Activated T-cell treated with anti-CD3 and anti-CD28 coated beads, Interleukin-2, amount 50 U/mL, for 72 hours (primary cell): ENCODE measurements around the gene FRMD5. TPM values are rescaled to one million over a fixed set of nuclear protein-coding genes. Genes with fewer than 3 reads are reported as not detected.

Experiments used
- ATAC-seq, 2 donors: fragments of 150-1000 bp; cut with Tn5 transposase; replicated peaks in 1 of 2; 2 replicates each; pipeline ENCODE4 v1.10.0; 2021; ENCODE audit warnings: moderate library complexity in 2 of 2, mild to moderate bottlenecking in 1 of 2
- DNase-seq, 2 donors: peaks; one replicate each; pipeline ENCODE4 v3.0.0; 2021 to 2022; ENCODE audit warnings: mixed read lengths in 1 of 2
- H3K27ac Mint-ChIP-seq: one replicate; pipeline ENCODE4 v1.8.0; 2022; ENCODE audit warnings: mild to moderate bottlenecking, moderate library complexity, mixed read lengths
- H3K27me3 Mint-ChIP-seq: one replicate; pipeline ENCODE4 v1.8.0; 2022; ENCODE audit warnings: low read depth, mixed read lengths
- H3K36me3 Mint-ChIP-seq, 2 donors: one replicate each; pipeline ENCODE4 v1.8.0; 2022; ENCODE audit warnings: mixed read lengths in 2 of 2, mild to moderate bottlenecking in 1 of 2; ENCODE audit not compliant: insufficient read depth in 2 of 2
- H3K4me1 Mint-ChIP-seq: one replicate; pipeline ENCODE4 v1.8.0; 2022; ENCODE audit warnings: low read depth, mixed read lengths
- H3K4me3 Mint-ChIP-seq, 2 donors: one replicate each; pipeline ENCODE4 v1.8.0; 2022; ENCODE audit warnings: mild to moderate bottlenecking in 2 of 2, mixed read lengths in 2 of 2, moderate library complexity in 2 of 2
- H3K9me3 Mint-ChIP-seq, 2 donors: one replicate each; pipeline ENCODE4 v1.8.0; 2022; ENCODE audit warnings: mixed read lengths in 2 of 2
- total RNA-seq, 2 donors: library from RNA; stranded (reverse); gene quantifications; one replicate each; pipeline ENCODE4 v1.2.3, GENCODE V29; 2022

Gene FRMD5
- total RNA-seq, 2 donors from 2014 or later: 0.60 to 0.77 TPM

DNA sequence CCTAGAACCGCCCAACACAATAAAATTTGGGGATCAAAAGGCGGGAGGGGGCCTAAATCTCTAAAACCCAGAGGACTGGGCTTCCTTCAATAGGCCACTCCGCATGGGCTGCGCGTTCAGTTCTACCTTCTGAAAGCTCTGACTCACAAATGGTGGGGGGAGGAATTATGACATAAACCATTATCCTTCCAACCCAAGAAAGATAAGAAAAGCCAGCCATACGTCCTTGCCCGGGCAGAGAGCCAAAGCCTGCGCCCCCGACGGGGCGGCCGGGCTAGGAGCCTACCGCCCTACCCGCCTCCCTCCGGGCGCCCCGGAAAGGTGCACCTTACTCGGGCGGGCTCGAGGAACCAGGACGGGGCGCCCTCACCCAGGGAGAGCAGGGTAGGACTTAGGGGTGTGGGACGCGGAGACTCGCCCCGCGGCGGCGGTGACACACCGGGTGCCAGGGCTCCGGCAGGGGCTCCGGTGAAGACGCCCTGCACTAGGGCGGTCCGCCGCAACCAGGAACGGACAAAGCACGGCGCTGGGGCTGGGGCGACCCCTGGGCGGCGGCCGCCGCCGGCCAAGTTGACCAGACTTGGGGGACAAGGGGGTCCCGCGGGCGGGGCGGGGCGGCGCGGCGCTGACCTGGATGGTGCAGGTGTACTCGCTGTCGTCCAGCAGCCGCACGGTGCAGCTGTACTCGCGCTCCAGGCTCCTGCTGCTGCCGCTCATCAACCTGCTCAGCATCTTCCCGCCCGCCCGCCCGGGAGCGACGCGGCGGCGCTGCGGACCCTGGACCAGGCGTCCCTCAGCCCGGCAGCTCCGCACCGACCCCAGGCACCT is 534 bp downstream of the FRMD5 start:
- H3K4me1 Mint-ChIP-seq: peaks cover 20% of the 10 kb centered on the region
- ATAC-seq (peak; percentile 55 to 60), DNase-seq (peak; percentile 55 to 62)
- no peaks in the 10 kb centered on the region for H3K9me3 Mint-ChIP-seq
- peak overlapping the region; percentile 85 to 94 for H3K4me3 Mint-ChIP-seq
- H3K27ac Mint-ChIP-seq: no peak overlapping the region
- peaks cover 66% of the 10 kb centered on the region for H3K27me3 Mint-ChIP-seq
- H3K36me3 Mint-ChIP-seq: no peaks in the 10 kb centered on the region

DNA sequence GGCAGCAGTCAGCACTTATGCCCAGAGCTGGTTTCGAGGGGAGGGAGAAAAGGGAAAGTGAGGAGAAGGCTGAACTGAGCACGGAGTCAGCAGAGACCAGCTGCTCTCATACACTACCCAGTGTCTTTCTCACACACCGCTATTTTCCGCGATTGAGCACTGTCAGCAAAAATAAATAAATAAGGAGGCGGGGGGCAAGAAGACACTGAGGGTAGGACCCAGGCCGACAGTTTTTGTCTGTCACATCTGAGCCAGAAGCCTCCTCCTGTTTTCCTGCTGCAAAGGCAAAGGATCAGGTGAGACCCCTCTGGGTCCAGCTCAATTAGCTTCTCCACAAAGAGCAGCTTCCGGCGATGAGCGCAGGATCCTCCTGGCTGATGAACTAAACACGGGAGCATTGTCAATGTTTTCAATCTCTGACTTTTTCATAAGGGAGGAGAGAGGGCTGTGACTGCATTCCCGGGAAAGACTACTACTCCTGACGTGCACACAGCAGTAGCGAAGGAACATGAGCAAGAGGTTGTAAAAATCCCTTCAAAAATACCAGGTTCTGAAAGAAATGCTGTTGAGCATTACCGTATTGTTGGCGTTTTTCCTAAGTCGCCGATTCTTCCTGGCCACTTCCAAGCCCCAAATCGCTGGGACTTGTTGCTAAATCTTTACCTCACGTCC is 1.3 kb downstream of the FRMD5 start:
- H3K4me3 Mint-ChIP-seq: peak overlapping the region; percentile 78 to 94
- ATAC-seq: no peak
- H3K9me3 Mint-ChIP-seq: no peaks in the 10 kb centered on the region
- H3K36me3 Mint-ChIP-seq: no peaks in the 10 kb centered on the region
- DNase-seq: peak in 1 of 2 donors; percentile 3
- H3K27ac Mint-ChIP-seq: no peak overlapping the region
- peaks cover 68% of the 10 kb centered on the region for H3K27me3 Mint-ChIP-seq
- peaks cover 20% of the 10 kb centered on the region for H3K4me1 Mint-ChIP-seq

DNA sequence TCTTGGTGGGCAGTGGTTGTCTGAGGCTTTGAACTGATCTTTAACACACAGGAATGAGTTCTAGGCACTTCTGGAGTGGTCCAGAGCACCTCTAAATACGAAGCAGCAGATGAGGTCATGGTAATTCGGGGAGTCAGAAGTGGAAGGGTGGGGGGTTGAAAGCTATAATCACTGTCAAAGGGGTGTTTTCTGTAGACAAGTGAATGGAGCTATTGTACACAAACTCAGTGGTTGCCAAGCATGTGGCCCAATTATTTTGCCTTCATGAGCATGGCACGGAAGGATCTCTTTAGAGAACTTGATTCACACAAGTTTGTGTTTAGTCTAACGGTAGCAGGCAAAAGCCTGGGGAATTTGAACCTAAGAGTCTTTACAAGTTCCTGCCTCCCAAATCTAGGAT is 6.3 kb downstream of the FRMD5 start:
- ATAC-seq: no peak

DNA sequence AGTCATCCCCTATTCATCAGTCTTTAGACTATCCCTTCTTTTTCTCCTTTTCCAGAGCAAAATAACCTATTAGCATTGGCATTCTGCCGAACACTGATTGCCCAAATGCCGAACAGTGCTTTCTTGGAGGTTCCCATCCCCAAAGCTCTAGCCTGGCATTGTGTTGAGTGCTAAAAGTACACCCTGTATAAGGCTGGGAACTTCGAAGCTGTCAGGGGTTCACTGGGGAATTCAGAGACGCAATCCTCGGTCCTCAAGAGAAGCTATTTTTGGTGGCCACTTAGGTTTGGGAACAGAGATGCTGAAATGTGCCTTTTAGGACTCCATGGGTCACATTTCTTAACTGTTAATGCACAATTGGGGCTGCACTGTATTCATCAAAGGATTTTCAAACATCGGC is 8.4 kb downstream of the FRMD5 start:
- no peaks in the 10 kb centered on the region for H3K4me1 Mint-ChIP-seq
- DNase-seq (no peak), ATAC-seq (no peak)
- H3K27ac Mint-ChIP-seq: no peak overlapping the region
- H3K27me3 Mint-ChIP-seq: peaks cover 29% of the 10 kb centered on the region
- no peaks in the 10 kb centered on the region for H3K9me3 Mint-ChIP-seq
- no peak overlapping the region for H3K4me3 Mint-ChIP-seq
- H3K36me3 Mint-ChIP-seq: no peaks in the 10 kb centered on the region

More for the DNA sequence above, 6.3 kb downstream of the FRMD5 start:
- Mint-ChIP-seq H3K4me3 (no peak overlapping the region), H3K27ac (no peak overlapping the region), H3K9me3 (no peaks in the 10 kb centered on the region), H3K27me3 (peaks cover 46% of the 10 kb centered on the region), H3K36me3 (no peaks in the 10 kb centered on the region), H3K4me1 (peaks cover 5% of the 10 kb centered on the region)
- no peak for DNase-seq

DNA sequence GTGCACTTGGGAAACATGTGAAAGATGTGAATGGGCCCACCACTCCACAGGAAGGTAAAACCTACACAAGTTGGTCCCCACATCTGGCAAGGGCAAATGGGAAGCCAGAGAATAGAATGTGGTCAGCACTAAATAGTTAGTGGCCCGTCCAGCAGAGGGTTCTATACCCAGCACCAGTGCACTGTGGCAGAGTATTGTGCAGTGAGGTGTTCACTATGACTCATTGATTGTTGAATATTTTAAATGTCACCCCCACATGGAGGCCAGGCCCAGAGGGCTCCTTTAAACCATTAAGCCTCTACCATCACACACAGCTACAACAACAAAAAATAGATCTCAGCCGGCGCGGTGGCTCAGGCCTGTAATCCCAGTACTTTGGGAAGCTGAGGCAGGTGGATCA is 11.7 kb downstream of the FRMD5 start:
- Mint-ChIP-seq H3K36me3 (no peaks in the 10 kb centered on the region), H3K27me3 (peaks cover 13% of the 10 kb centered on the region), H3K27ac (no peak overlapping the region), H3K4me1 (no peaks in the 10 kb centered on the region), H3K9me3 (no peaks in the 10 kb centered on the region), H3K4me3 (no peak overlapping the region)
- DNase-seq: no peak
- no peak for ATAC-seq

DNA sequence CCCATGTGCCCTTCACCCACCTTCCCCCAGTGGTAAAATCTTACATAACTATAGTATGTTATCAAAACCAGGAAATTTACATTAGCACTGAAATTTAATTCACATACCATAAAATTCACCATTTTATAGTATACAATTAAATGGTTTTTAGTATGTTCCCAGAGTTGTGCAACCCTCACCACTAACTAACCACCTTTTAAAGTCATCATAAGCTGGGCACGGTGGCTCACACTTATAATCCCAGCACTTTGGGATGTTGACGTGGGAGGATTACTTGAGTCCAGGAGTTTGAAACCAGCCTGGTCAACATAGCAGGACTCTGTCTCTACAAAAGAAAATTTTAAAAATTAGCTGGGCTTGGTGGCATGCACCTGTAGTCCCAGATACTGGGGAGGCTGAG is 13.7 kb downstream of the FRMD5 start:
- Mint-ChIP-seq H3K27ac (no peak overlapping the region), H3K9me3 (no peaks in the 10 kb centered on the region), H3K36me3 (no peaks in the 10 kb centered on the region), H3K4me3 (no peak overlapping the region), H3K4me1 (no peaks in the 10 kb centered on the region), H3K27me3 (peaks cover 26% of the 10 kb centered on the region)
- no peak for ATAC-seq
- no peak for DNase-seq

DNA sequence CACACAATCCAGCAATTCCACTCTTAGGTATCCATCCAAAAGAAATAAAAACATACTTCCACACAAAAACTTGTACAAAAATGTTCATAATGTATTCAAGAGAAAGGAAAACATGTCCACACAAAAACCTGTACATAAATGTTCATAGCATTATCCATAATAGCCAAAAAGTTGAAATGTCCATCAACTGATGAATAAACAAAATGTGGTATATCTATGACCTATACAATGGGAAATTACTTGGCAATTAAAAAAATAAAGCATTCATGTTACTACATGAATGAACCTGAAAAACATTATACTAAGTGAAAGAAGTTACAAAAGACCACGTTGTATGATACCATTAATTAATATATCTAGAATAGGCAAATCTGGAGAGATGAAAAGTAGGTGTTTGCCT is 17.9 kb downstream of the FRMD5 start:
- no peak overlapping the region for H3K27ac Mint-ChIP-seq
- H3K27me3 Mint-ChIP-seq: peaks cover 38% of the 10 kb centered on the region
- no peak for ATAC-seq
- H3K9me3 Mint-ChIP-seq: no peaks in the 10 kb centered on the region
- H3K36me3 Mint-ChIP-seq: no peaks in the 10 kb centered on the region
- H3K4me1 Mint-ChIP-seq: no peaks in the 10 kb centered on the region
- DNase-seq: no peak
- H3K4me3 Mint-ChIP-seq: no peak overlapping the region

DNA sequence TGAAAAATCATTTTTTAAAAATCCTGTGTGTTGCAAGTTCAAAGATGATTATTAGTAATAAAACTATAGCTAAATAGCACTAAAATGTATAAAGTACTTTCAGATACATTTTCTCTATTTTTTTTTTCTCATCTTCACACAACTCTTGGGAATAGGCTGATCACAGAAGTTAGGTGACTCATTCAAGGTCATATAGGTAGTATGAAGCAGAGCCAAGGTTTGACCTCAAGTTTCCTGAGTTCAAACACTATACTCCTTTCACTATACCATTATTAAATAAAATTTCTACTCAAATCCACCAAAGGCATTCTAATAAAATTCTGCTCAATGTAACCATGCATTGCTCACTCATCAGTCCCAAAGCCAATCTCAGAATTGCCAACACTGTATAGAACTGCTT is 21.3 kb downstream of the FRMD5 start:
- DNase-seq (no peak), ATAC-seq (no peak)
- Mint-ChIP-seq H3K36me3 (no peaks in the 10 kb centered on the region), H3K27me3 (peaks cover 37% of the 10 kb centered on the region), H3K27ac (no peak overlapping the region), H3K4me1 (no peaks in the 10 kb centered on the region), H3K4me3 (no peak overlapping the region), H3K9me3 (no peaks in the 10 kb centered on the region)

DNA sequence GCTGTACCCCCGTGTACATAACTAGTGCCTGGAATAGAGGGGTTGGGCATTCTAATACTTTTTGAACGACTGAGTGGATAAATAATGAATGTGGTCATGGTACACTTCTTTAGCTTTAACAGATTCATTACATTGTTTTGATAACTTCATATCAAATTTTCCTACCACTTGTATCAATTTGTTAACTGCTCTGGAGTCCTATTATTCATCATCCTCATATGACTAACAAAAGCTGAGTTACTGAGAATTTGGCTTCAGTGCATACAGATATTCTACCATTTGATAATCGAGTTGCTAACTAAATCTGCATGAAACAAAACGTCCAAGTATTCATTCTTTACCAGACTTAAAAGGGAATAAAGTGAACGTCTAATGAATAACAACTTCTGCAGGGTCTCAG is 31.7 kb downstream of the FRMD5 start:
- Mint-ChIP-seq H3K27me3 (peaks cover 14% of the 10 kb centered on the region), H3K4me3 (no peak overlapping the region), H3K27ac (no peak overlapping the region), H3K4me1 (no peaks in the 10 kb centered on the region), H3K9me3 (no peaks in the 10 kb centered on the region), H3K36me3 (no peaks in the 10 kb centered on the region)
- no peak for ATAC-seq
- no peak for DNase-seq

DNA sequence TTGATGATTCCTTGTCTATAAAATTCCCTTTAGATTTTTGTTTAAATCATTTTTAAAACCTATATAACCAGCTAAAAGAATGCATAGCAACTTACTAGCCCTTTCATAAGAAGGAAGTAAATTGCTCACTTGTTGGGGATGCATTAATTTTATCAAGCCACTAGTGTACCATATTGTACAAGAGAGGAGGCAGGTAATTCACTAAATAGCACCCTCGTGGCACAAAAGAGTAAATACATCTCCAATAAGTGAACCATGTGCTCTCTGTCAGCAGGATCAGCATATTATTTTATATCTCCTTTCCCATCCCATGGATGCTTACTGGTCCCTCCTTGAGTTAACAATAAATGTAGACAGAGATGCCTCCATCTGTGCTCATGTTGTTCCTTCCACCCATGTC is 34.3 kb downstream of the FRMD5 start:
- Mint-ChIP-seq H3K4me3 (no peak overlapping the region), H3K36me3 (no peaks in the 10 kb centered on the region), H3K27me3 (peaks cover 23% of the 10 kb centered on the region), H3K9me3 (no peaks in the 10 kb centered on the region), H3K27ac (no peak overlapping the region), H3K4me1 (no peaks in the 10 kb centered on the region)
- DNase-seq (no peak), ATAC-seq (no peak)

DNA sequence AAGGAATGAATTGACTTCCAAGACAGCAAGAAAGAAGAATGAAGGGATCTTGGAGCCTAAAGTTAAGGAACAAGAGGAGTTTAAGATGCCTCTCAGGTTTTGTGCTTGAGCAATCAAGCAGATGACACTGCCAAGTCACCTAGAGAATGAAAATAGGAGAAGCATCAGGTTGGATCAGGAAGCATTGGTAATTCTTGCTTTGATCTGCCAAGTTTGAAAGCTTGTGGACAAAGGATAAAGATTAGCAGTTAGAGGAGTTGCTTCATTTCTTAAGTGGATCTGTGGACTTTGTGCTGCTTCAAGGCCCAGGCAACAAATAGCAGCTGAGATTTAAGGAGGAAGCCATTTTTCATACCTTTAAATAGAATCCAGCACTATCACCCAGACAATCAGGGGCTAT is 35.6 kb downstream of the FRMD5 start:
- Mint-ChIP-seq H3K4me3 (no peak overlapping the region), H3K27ac (no peak overlapping the region), H3K4me1 (no peaks in the 10 kb centered on the region), H3K27me3 (peaks cover 23% of the 10 kb centered on the region), H3K9me3 (no peaks in the 10 kb centered on the region), H3K36me3 (no peaks in the 10 kb centered on the region)
- DNase-seq (no peak), ATAC-seq (no peak)

DNA sequence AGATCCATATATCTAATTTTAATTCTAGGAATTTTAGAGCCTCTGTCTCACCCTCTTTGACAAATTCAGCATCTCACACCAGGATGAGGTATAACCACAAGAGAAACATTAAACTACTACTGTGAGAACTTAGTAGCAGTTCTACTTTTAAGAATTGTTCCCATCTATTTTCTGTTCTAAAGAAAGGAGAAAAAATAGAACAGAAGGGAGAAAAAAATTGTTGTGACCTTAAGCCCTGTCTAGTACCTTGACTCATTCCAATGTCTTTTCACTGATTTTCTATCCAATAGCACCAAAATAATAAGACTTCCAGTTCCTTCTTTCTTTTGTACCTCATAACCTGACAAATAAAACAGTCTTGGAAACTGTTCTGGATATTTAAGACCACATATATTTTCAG is 37.0 kb downstream of the FRMD5 start:
- H3K4me3 Mint-ChIP-seq: no peak overlapping the region
- ATAC-seq (no peak), DNase-seq (no peak)
- H3K4me1 Mint-ChIP-seq: no peaks in the 10 kb centered on the region
- H3K27ac Mint-ChIP-seq: no peak overlapping the region
- no peaks in the 10 kb centered on the region for H3K36me3 Mint-ChIP-seq
- no peaks in the 10 kb centered on the region for H3K9me3 Mint-ChIP-seq
- H3K27me3 Mint-ChIP-seq: peaks cover 23% of the 10 kb centered on the region

DNA sequence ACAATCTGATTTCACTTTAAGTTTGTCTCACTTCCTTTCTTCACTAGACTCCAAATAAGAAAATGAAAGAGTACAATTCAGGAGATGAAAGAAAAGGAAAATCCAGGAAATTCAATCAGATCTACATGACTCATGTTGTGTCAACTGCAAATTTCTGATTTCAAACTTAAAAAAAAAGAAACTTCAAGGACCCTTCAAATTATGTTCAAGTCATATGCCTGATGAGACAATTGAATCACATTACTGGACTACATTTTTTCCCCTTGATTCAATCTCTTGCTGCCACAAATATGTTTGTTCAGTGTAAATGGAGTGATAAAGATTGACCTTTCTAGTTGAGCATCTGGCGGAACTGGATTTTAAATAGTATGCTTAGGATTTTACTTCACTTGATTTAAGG is 37.4 kb downstream of the FRMD5 start:
- no peaks in the 10 kb centered on the region for H3K36me3 Mint-ChIP-seq
- no peak for ATAC-seq

DNA sequence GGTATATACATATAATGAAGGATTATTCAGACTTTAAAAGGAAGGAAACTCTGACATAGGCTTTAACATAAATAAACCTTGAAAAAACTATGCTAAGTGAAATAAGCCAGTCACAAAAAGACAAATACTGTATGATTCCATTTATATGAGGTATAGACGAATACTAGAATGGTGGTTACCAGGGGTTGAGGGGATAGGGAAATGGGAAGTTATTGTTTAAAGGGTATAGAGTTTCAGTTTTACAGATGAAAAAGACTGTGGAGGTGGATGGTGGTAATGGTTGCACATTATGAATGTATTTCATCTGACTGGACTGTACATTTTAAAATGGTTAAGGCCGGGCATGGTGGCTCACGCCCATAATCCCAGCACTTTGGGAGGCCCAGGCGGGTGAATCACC is 41.7 kb downstream of the FRMD5 start:
- H3K4me1 Mint-ChIP-seq: no peaks in the 10 kb centered on the region
- no peak for DNase-seq
- no peak for ATAC-seq
- H3K4me3 Mint-ChIP-seq: no peak overlapping the region
- no peak overlapping the region for H3K27ac Mint-ChIP-seq
- no peaks in the 10 kb centered on the region for H3K9me3 Mint-ChIP-seq
- peaks cover 17% of the 10 kb centered on the region for H3K27me3 Mint-ChIP-seq
- H3K36me3 Mint-ChIP-seq: no peaks in the 10 kb centered on the region

More for the DNA sequence above, 37.4 kb downstream of the FRMD5 start:
- Mint-ChIP-seq H3K4me3 (no peak overlapping the region), H3K4me1 (no peaks in the 10 kb centered on the region), H3K27me3 (peaks cover 23% of the 10 kb centered on the region), H3K9me3 (no peaks in the 10 kb centered on the region), H3K27ac (no peak overlapping the region)
- no peak for DNase-seq
